ENCODE results near the gene FRMPD4. TPM values are rescaled to one million over a fixed set of nuclear protein-coding genes. Genes with fewer than 3 reads are reported as not detected.

The FRMPD4 gene
- total RNA-seq, 2 donors from 2014 or later: 0.02 to 0.35 TPM

- intact Hi-C loops (cut with DNase I): no loop called here
These were observed 240.4 kb downstream of the FRMPD4 start for GRCh38 chrX:12378706-12379105.

GRCh38 chrX:12379671-12380070 is 241.4 kb downstream of the FRMPD4 start:
- no peak for DNase-seq
- TF ChIP-seq CTCF (IDR thresholded peaks at IDR 0.05): no peak
- no peak overlapping the region for H3K27ac ChIP-seq
- intact Hi-C loops (cut with DNase I): no loop called here
- H3K9ac ChIP-seq (ENCODE audit: low read depth in 2 of 2, low read length in 2 of 2): no peak overlapping the region
- H3K4me1 ChIP-seq: no peaks in the 10 kb centered on the region
- no peaks in the 10 kb centered on the region for H3K36me3 ChIP-seq
- H3K4me3 ChIP-seq: no peak overlapping the region
- no peaks in the 10 kb centered on the region for H3K27me3 ChIP-seq
- no peaks in the 10 kb centered on the region for H3K9me3 ChIP-seq

More at GRCh38 chrX:12378706-12379105, 240.4 kb downstream of the FRMPD4 start:
- no peaks in the 10 kb centered on the region for H3K4me1 ChIP-seq
- H3K9ac ChIP-seq (ENCODE audit: low read depth in 2 of 2, low read length in 2 of 2): no peak overlapping the region
- no peak overlapping the region for H3K27ac ChIP-seq
- no peaks in the 10 kb centered on the region for H3K36me3 ChIP-seq
- H3K4me3 ChIP-seq: no peak overlapping the region
- no peaks in the 10 kb centered on the region for H3K9me3 ChIP-seq
- H3K27me3 ChIP-seq: no peaks in the 10 kb centered on the region
- TF ChIP-seq CTCF (IDR thresholded peaks at IDR 0.05): no peak
- no peak for DNase-seq

- DNase-seq: no peak
- TF ChIP-seq CTCF (IDR thresholded peaks at IDR 0.05): no peak
- Histone ChIP-seq H3K9me3 (no peaks in the 10 kb centered on the region), H3K9ac (ENCODE audit: low read depth in 2 of 2, low read length in 2 of 2) (no peak overlapping the region), H3K4me1 (no peaks in the 10 kb centered on the region), H3K27me3 (no peaks in the 10 kb centered on the region), H3K4me3 (no peak overlapping the region), H3K36me3 (no peaks in the 10 kb centered on the region), H3K27ac (no peak overlapping the region)
- intact Hi-C loops (cut with DNase I): no loop called here
These were observed 244.9 kb downstream of the FRMPD4 start for GRCh38 chrX:12383196-12383595.

GRCh38 chrX:12390301-12390700 is 252.0 kb downstream of the FRMPD4 start:
- H3K36me3 ChIP-seq: no peaks in the 10 kb centered on the region
- DNase-seq: no peak
- no peaks in the 10 kb centered on the region for H3K27me3 ChIP-seq
- H3K9ac ChIP-seq (ENCODE audit: low read depth in 2 of 2, low read length in 2 of 2): no peak overlapping the region
- H3K27ac ChIP-seq: no peak overlapping the region
- no peak overlapping the region for H3K4me3 ChIP-seq
- intact Hi-C loops (cut with DNase I): no loop called here
- no peaks in the 10 kb centered on the region for H3K4me1 ChIP-seq
- H3K9me3 ChIP-seq: no peaks in the 10 kb centered on the region
- no peak for TF ChIP-seq CTCF (IDR thresholded peaks at IDR 0.05)

GRCh38 chrX:12396584-12396983 is 258.3 kb downstream of the FRMPD4 start:
- no peak for TF ChIP-seq CTCF (IDR thresholded peaks at IDR 0.05)
- no peaks in the 10 kb centered on the region for H3K4me1 ChIP-seq
- no peak overlapping the region for H3K9ac ChIP-seq (ENCODE audit: low read depth in 2 of 2, low read length in 2 of 2)
- no peaks in the 10 kb centered on the region for H3K27me3 ChIP-seq
- H3K36me3 ChIP-seq: no peaks in the 10 kb centered on the region
- no peaks in the 10 kb centered on the region for H3K9me3 ChIP-seq
- intact Hi-C loops (cut with DNase I): no loop called here
- no peak for DNase-seq
- no peak overlapping the region for H3K4me3 ChIP-seq
- no peak overlapping the region for H3K27ac ChIP-seq

- H3K4me3 ChIP-seq: no peak overlapping the region
- no peaks in the 10 kb centered on the region for H3K36me3 ChIP-seq
- no peak overlapping the region for H3K27ac ChIP-seq
- intact Hi-C loops (cut with DNase I): no loop called here
- H3K9me3 ChIP-seq: no peaks in the 10 kb centered on the region
- no peak overlapping the region for H3K9ac ChIP-seq (ENCODE audit: low read depth in 2 of 2, low read length in 2 of 2)
- DNase-seq: no peak
- H3K27me3 ChIP-seq: no peaks in the 10 kb centered on the region
- TF ChIP-seq CTCF (IDR thresholded peaks at IDR 0.05): no peak
- no peaks in the 10 kb centered on the region for H3K4me1 ChIP-seq
These were observed 261.9 kb downstream of the FRMPD4 start for GRCh38 chrX:12400218-12400617.
